PC-3 (cell line): ENCODE data around the gene CABP1. TPM values are rescaled to one million over a fixed set of nuclear protein-coding genes. Genes with fewer than 3 reads are reported as not detected.

Source experiments
- ATAC-seq: fragments of 200-7000 bp; cut with Tn5 transposase; 2 replicates; pipeline ENCODE4 v1.9.1; 2020; ENCODE audit warnings: mild to moderate bottlenecking, moderate library complexity
- BruUV-seq: library from RNA; stranded (reverse); fragments of 400-500 nt; replicated peaks from 2 replicates; lab custom pipeline; 2021; lab: Mats Ljungman, UMichigan
- CTCF ChIA-PET: fragments of 300-600 bp; sonication (Branson Sonifier 250); formaldehyde crosslinking; loops from one replicate; lab custom pipeline; 2022; ENCODE audit warnings: antibody characterized with exemption; lab: Charles Lee
- POLR2A ChIA-PET: fragments of 300-600 bp; sonication (Branson Sonifier 250); formaldehyde crosslinking; loops from one replicate; lab custom pipeline; 2022; ENCODE audit warnings: antibody characterized with exemption; ENCODE audit not compliant: unreplicated experiment; lab: Charles Lee
- DNase-seq: peaks from one replicate; pipeline ENCODE4 v3.0.0-alpha.2; 2015
- H2AFZ ChIP-seq: fragments of 300-600 bp; sonication (generic); 2 replicates; pipeline ENCODE4 v1.6.0; 2016; ENCODE audit warnings: antibody characterized with exemption, low read length
- H3F3A ChIP-seq: fragments of 300-600 bp; sonication (generic); one replicate; pipeline ENCODE4 v1.6.0; 2017; ENCODE audit warnings: antibody characterized with exemption, low read length, control low read depth, mild to moderate bottlenecking; ENCODE audit not compliant: unreplicated experiment
- H3K27ac ChIP-seq: fragments of 300-600 bp; sonication (generic); 2 replicates; pipeline ENCODE4 v1.5.1; 2016; ENCODE audit warnings: mild to moderate bottlenecking, low read length
- H3K27me3 ChIP-seq: fragments of 300-600 bp; sonication (generic); 2 replicates; pipeline ENCODE4 v1.6.1; 2016; ENCODE audit warnings: low read length, mixed read lengths
- H3K36me3 ChIP-seq: fragments of 300-600 bp; sonication (generic); 2 replicates; pipeline ENCODE4 v1.6.1; 2016; ENCODE audit warnings: low read depth, mixed run types, low read length, mixed read lengths
- H3K4me1 ChIP-seq: fragments of 300-600 bp; sonication (generic); 2 replicates; pipeline ENCODE4 v1.5.1; 2016; ENCODE audit warnings: low read length; ENCODE audit not compliant: insufficient read depth
- H3K4me2 ChIP-seq: fragments of 300-600 bp; sonication (generic); 2 replicates; pipeline ENCODE4 v1.6.0; 2016; ENCODE audit warnings: low read length
- H3K4me3 ChIP-seq: fragments of 300-600 bp; sonication (generic); 2 replicates; pipeline ENCODE4 v1.5.1; 2016; ENCODE audit warnings: mild to moderate bottlenecking, low read length, mixed read lengths
- H3K79me2 ChIP-seq: fragments of 300-600 bp; sonication (generic); 2 replicates; pipeline ENCODE4 v1.6.1; 2017; ENCODE audit warnings: low read length, mixed read lengths
- H3K9ac ChIP-seq: fragments of 300-600 bp; sonication (generic); 2 replicates; pipeline ENCODE4 v1.6.0; 2016; ENCODE audit warnings: mild to moderate bottlenecking, low read length
- H3K9me2 ChIP-seq: fragments of 300-600 bp; sonication (generic); replicated peaks from 2 replicates; pipeline ENCODE4 v1.6.1; 2016; ENCODE audit warnings: mixed run types, low read length, mixed read lengths
- H3K9me3 ChIP-seq: fragments of 300-600 bp; sonication (generic); 2 replicates; pipeline ENCODE4 v1.6.1; 2016; ENCODE audit warnings: low read length, mixed read lengths
- H4K20me1 ChIP-seq: fragments of 300-600 bp; sonication (generic); 2 replicates; pipeline ENCODE4 v1.6.1; 2016; ENCODE audit warnings: low read length, mixed read lengths
- CTCF ChIP-seq: fragments of 300-600 bp; sonication (generic); conservative IDR thresholded peaks from 2 replicates; pipeline ENCODE4 v1.5.1; 2017; ENCODE audit warnings: antibody characterized with exemption, low read depth, mild to moderate bottlenecking, low read length
- EZH2 ChIP-seq: fragments of 300-600 bp; sonication (generic); IDR thresholded peaks from one replicate; pipeline ENCODE4 v1.6.1; 2017; ENCODE audit warnings: antibody characterized with exemption, mild to moderate bottlenecking, low read length; ENCODE audit not compliant: unreplicated experiment
- EZH2phosphoT487 ChIP-seq: fragments of 300-600 bp; sonication (generic); IDR thresholded peaks from 2 replicates; pipeline ENCODE4 v1.6.1; 2018; ENCODE audit warnings: mild to moderate bottlenecking, antibody characterized with exemption, low read length, borderline replicate concordance
- intact Hi-C: fragments of 100-400 bp; cut with micrococcal nuclease; formaldehyde crosslinking; loops from 2 replicates; pipeline ENCODE4 v1.9.0; 2023
- total RNA-seq: library from RNA; depleted of rRNA; stranded (reverse); fragments of >200 nt; gene quantifications from 2 replicates; pipeline ENCODE4 v1.2.3, GENCODE V29; 2014

CABP1 gene
- total RNA-seq, 1 experiment from 2014 or later, result not detected

GRCh38 chr12:120692524-120693033 is 52.2 kb downstream of the CABP1 start:
- no peak for TF ChIP-seq EZH2
- TF ChIP-seq EZH2phosphoT487, result no peak
- TF ChIP-seq CTCF, result no peak
- ChIA-PET POLR2A (no interaction called here), CTCF (no interaction called here)
- DNase-seq (no peak), ATAC-seq (no peak)
- Histone ChIP-seq H2AFZ (no peak overlapping the region), H3K36me3 (peaks cover 43% of the 10 kb centered on the region), H3K4me3 (no peak overlapping the region), H3K9ac (no peak overlapping the region), H3K9me2 (no peaks in the 10 kb centered on the region), H3K4me1 (peaks cover 36% of the 10 kb centered on the region), H3F3A (no peaks in the 10 kb centered on the region), H3K79me2 (peaks cover 68% of the 10 kb centered on the region), H4K20me1 (peaks cover 48% of the 10 kb centered on the region), H3K27ac (no peak overlapping the region), H3K4me2 (no peak overlapping the region), H3K9me3 (no peaks in the 10 kb centered on the region), H3K27me3 (no peaks in the 10 kb centered on the region)
- no TSS peak for BruUV-seq
- intact Hi-C loops, result no loop called here

GRCh38 chr12:120693848-120694247 is 53.4 kb downstream of the CABP1 start:
- TF ChIP-seq CTCF (no peak), EZH2 (no peak), EZH2phosphoT487 (no peak)
- Histone ChIP-seq H3K9me3 (no peaks in the 10 kb centered on the region), H3K4me1 (peaks cover 33% of the 10 kb centered on the region), H3K27ac (no peak overlapping the region), H3K9me2 (no peaks in the 10 kb centered on the region), H3K27me3 (no peaks in the 10 kb centered on the region), H3K79me2 (peaks cover 55% of the 10 kb centered on the region), H4K20me1 (peaks cover 35% of the 10 kb centered on the region), H2AFZ (no peak overlapping the region), H3K4me3 (no peak overlapping the region), H3F3A (no peaks in the 10 kb centered on the region), H3K36me3 (peaks cover 55% of the 10 kb centered on the region), H3K9ac (no peak overlapping the region), H3K4me2 (no peak overlapping the region)
- intact Hi-C loops, result no loop called here
- DNase-seq, result no peak
- no peak for ATAC-seq
- ChIA-PET POLR2A (interaction anchor here (0.6 kb wide), 1 partner anchor 17 kb away, joined by 21 read pairs; no protein-coding TSS in a partner anchor), CTCF (no interaction called here)
- BruUV-seq, result no TSS peak

GRCh38 chr12:120696626-120697025 is 56.2 kb downstream of the CABP1 start:
- Histone ChIP-seq H3K36me3 (peaks cover 82% of the 10 kb centered on the region), H2AFZ (no peak overlapping the region), H3K4me3 (no peak overlapping the region), H3F3A (no peaks in the 10 kb centered on the region), H3K27ac (no peak overlapping the region), H3K9ac (no peak overlapping the region), H3K79me2 (peaks cover 27% of the 10 kb centered on the region), H3K9me2 (no peaks in the 10 kb centered on the region), H4K20me1 (peaks cover 10% of the 10 kb centered on the region; the same call in 1 of the 2 replicates), H3K9me3 (no peaks in the 10 kb centered on the region), H3K4me2 (no peak overlapping the region), H3K27me3 (no peaks in the 10 kb centered on the region), H3K4me1 (peaks cover 6% of the 10 kb centered on the region; the same call in 1 of the 2 replicates)
- intact Hi-C loops, result no loop called here
- ATAC-seq (no peak), DNase-seq (no peak)
- no TSS peak for BruUV-seq
- ChIA-PET CTCF (no interaction called here), POLR2A (no interaction called here)
- TF ChIP-seq EZH2 (no peak), EZH2phosphoT487 (no peak), CTCF (no peak)
